ENCODE data around the gene RPN1.
A peak's percentile ranks its signal among the peaks of the same experiment; 100 is the strongest.

RPN1 gene

DNA sequence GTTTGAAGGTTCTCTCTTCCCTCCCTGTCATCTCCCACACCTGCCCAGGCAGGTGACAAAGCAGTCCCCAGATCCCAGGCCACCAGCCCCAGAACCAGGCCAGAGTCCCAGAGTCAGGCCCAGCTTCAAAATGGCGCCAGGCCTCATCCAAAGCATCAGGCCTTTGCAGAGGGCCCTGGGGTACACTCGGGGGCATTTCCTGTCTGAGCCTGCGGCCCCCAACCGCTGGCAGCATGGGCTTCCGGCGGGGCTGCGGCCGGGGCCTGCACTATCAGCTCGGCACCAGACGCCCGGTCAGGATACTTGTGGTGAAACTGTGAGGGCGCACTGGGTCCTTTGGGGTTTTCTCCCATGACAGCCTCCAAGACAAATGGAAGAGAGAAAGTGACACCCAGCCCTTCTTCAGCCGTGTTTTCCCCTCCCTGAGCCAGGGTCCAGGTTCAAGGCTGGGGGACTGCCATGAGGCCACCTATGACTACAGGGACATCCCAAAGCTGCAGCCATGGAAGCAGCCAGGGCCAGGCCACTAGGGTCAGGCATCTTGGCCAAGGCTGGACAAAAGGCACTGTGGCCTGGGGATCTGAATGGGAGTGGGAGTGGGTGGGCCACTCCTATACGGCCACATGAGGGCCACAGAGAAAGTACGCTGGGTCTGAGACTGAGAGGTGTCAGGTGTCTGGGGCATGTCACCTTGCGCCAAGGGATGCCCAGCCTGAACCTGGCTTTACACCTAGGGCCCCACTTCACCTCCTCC is 33.9 kb downstream of the RPN1 start:
- TF ChIP-seq, protein P1, sequence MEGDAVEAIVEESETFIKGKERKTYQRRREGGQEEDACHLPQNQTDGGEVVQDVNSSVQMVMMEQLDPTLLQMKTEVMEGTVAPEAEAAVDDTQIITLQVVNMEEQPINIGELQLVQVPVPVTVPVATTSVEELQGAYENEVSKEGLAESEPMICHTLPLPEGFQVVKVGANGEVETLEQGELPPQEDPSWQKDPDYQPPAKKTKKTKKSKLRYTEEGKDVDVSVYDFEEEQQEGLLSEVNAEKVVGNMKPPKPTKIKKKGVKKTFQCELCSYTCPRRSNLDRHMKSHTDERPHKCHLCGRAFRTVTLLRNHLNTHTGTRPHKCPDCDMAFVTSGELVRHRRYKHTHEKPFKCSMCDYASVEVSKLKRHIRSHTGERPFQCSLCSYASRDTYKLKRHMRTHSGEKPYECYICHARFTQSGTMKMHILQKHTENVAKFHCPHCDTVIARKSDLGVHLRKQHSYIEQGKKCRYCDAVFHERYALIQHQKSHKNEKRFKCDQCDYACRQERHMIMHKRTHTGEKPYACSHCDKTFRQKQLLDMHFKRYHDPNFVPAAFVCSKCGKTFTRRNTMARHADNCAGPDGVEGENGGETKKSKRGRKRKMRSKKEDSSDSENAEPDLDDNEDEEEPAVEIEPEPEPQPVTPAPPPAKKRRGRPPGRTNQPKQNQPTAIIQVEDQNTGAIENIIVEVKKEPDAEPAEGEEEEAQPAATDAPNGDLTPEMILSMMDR (conservative IDR thresholded peaks at IDR 0.05): no peak
- peak overlapping the region; percentile 86 for H3K27ac ChIP-seq

DNA sequence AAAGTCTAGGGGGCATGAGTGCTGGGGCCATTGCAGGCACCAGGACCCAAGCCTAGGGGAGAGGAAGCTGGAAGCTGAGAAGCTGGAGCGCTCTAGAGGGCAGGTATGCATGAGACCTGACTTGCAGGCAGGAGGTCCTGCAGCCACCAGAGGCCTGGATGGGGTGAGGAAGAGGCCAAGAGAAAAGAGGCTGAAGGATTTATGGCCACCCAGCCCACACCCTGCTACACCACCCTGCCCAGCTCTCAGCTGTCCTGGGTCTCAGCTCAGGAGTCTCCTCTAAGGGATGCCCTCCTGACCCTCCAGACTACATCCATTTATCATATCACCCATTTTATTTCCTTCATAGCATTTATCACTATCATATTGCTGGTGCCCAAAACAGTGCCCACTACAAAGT is 36.5 kb downstream of the RPN1 start:
- TF ChIP-seq, protein P1 (conservative IDR thresholded peaks at IDR 0.05): no peak
- no peak overlapping the region for H3K27ac ChIP-seq

DNA sequence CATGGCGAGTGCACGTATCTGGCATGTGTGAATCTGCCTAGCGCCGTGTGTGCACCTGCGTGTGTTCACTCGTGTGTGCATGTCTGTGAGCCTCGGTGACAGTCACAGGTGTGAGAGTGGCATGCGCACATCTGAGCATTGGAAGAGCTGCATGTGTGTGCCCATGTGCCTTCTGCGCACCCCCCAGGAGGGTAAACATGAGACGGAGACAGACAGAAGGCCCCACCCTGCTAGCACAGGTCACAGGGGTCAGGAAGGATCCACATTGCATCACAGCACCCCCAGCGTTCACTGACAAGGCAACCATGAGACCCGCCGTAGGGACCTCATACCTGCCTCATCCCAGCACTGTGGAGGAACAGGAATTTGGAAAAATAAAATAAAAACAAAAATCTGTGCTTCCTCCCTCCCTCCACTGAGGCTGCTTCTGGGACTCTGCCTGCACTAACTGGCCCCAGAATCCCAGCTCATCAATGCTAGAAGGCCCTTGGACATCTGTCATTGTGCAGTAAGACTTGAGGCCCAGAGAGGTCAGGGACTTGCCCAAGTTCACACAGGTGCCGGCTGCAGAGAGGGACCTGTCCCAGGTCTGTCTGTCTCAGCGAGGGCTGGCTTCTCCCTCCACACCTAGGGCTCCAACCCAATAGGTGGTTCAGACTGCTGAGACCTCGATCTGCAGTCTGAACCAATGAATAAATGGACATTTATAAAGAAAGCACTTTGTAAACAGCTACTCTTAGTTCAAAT is 37.4 kb downstream of the RPN1 start:
- H3K27ac ChIP-seq: no peak overlapping the region
- TF ChIP-seq, protein P1 (conservative IDR thresholded peaks at IDR 0.05): no peak

DNA sequence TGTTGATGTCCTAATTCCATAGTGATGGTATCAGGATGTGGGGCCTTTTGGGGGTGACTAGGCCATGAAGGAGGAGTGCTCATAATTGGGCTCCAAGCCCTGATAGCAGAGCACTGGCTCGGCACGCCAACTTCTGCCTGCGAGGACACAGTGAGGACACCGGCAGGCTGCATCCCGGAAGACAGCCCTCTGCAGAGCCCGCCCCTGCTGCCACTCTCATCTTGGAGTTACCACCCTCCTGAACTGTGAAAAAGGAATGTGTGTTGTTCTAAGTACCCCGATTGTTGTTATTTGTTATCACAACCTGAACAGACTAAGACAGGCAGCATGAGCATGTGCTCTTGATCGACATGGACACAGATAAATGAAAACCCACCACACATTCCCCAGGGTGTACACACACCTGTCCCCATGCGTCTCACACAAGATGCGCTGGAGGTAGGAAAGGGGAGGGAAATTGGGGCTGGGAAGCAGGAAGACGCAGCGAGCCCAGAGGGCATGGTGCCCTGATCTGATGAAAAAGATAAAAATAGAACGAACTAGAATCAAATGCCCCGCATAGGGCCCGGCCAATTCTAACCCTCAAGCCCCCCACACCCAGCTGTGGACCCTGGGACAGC is 40.1 kb downstream of the RPN1 start:
- no peak overlapping the region for H3K27ac ChIP-seq
- TF ChIP-seq, protein P1 (conservative IDR thresholded peaks at IDR 0.05): no peak

DNA sequence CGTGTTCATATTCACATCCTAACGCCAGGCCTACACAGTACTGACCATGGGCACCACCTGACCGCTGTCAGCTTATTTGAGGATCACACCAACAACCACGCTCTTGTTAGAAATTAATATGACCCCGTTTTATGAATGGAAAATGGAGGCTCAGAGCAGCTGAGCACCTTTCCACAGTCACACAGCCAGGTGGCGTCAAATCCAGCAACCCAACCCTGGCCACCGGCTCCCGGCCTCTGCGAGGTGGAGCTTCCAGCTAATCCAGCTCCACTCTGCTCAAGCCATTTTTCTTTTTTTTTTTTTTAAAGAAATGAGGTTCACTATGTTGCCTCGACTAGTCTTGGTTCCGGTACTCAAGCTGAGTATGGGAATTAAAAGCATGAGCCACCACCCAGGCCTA is 41.3 kb downstream of the RPN1 start:
- H3K27ac ChIP-seq: no peak overlapping the region
- TF ChIP-seq, protein P1 (conservative IDR thresholded peaks at IDR 0.05): no peak

DNA sequence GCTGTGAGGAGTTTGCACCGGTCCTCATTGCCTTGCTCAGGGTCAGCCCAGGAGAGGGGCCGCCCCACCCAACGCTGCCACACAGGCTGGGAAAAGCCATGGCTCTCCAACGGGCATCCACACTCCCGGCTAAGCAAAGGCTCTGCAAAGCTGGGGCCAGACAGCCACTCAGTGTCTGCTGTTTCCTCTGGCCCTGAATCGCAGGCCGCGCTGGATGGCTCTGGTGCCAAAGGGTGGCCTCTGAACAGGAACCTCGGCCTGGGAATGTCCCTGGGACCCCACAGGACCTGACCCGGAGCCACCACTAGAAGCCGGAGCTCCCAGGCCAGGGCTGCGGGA is 42.9 kb downstream of the RPN1 start:
- peak overlapping the region; percentile 76 for H3K27ac ChIP-seq
- TF ChIP-seq, protein P1 (conservative IDR thresholded peaks at IDR 0.05): no peak

DNA sequence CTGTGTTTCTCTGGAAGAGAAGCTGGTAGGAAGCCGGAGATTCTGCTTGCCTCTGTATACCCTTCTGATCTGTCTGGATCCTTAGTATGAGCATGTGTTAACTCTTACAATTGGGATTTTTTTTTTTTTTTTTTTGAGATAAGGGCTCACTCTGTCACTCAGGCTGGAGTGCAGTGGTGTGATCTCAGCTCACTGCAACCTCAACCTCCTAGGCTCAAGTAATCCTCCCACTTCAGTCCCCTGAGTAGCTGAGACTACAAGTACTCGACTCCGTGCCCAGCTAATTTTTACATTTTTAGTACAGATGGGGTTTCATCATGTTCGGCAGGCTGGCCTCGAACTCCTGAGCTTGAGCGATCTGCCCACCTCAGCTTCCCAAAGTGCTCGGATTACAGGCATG is 44.5 kb downstream of the RPN1 start:
- no peak overlapping the region for H3K27ac ChIP-seq
- TF ChIP-seq, protein P1 (conservative IDR thresholded peaks at IDR 0.05): no peak

Data from VCaP (cell line).